Lower leg skin (tissue), 4 donors: ENCODE data around the gene CPNE8. TPM values are rescaled to one million over a fixed set of nuclear protein-coding genes. Genes with fewer than 3 reads are reported as not detected.

Source experiments
- DNase-seq, 2 donors: peaks; one replicate each; pipeline ENCODE4 v3.0.0-alpha.2; 2019; ENCODE audit warnings: low spot score in 2 of 2
- H3K4me3 ChIP-seq: fragments of 200-600 bp; sonication (generic); 2 replicates; pipeline ENCODE4 v1.5.1; 2017; ENCODE audit warnings: mild to moderate bottlenecking, low read depth; ENCODE audit not compliant: poor library complexity, severe bottlenecking
- POLR2A ChIP-seq, 2 donors: fragments of 450-650 bp; IDR thresholded peaks; one replicate each; pipeline ENCODE4 v1.6.1; 2016 to 2017; ENCODE audit warnings: antibody characterized with exemption in 2 of 2, mild to moderate bottlenecking in 1 of 2, moderate library complexity in 1 of 2
- WGBS, 2 donors: methylation state at CpG; one replicate each; pipeline ENCODE4 v1.1.5; 2018; 5-methylcytosine and 5-hydroxymethylcytosine counted together
- intact Hi-C: fragments of 100-400 bp; cut with DNase I; formaldehyde crosslinking; loops from one replicate; pipeline ENCODE4 v1.15.0; 2023; ENCODE audit warnings: low total_unique reads
- total RNA-seq, 4 donors: library from RNA; depleted of rRNA; stranded (reverse); fragments of >200 nt; gene quantifications; one replicate each; pipeline ENCODE4 v1.1.0, GENCODE V29; 2016
- TF ChIP-seq, protein P1 (sequence below), 3 donors: fragments of 450-650 bp; IDR thresholded peaks; one replicate each; pipeline ENCODE4 v1.5.1; 2016; ENCODE audit warnings: antibody characterized with exemption in 3 of 3, mild to moderate bottlenecking in 3 of 3, moderate library complexity in 2 of 3

CPNE8 gene
- total RNA-seq, 4 donors from 2014 or later = 8.0 to 20.2 (median 9.1) TPM

DNA sequence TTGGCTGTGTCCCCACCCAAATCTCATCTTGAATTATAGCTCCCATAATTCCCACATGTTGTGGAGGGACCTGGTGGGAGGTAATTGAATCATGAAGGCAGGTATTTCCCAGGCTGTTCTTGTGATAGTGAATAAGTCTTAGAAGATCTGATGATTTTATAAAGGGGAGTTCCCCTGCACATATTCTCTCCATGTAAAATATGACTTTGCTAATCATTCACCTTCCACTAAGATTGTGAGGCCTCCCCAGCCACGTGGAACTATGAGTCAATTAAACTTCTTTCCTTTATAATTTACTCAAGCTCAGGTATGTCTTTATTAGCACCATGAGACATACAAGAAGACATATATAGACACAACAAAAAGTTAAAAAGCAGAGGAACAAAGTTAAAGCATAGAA is 120.0 kb downstream of the CPNE8 start:
- 56 to 76% methylated on average over 1 of the region's 1 CpG for WGBS, 2 donors
- intact Hi-C loops = no loop called here
- DNase-seq = no peak
- no peak for TF ChIP-seq POLR2A (IDR thresholded peaks at IDR 0.05)
- TF ChIP-seq, protein P1, sequence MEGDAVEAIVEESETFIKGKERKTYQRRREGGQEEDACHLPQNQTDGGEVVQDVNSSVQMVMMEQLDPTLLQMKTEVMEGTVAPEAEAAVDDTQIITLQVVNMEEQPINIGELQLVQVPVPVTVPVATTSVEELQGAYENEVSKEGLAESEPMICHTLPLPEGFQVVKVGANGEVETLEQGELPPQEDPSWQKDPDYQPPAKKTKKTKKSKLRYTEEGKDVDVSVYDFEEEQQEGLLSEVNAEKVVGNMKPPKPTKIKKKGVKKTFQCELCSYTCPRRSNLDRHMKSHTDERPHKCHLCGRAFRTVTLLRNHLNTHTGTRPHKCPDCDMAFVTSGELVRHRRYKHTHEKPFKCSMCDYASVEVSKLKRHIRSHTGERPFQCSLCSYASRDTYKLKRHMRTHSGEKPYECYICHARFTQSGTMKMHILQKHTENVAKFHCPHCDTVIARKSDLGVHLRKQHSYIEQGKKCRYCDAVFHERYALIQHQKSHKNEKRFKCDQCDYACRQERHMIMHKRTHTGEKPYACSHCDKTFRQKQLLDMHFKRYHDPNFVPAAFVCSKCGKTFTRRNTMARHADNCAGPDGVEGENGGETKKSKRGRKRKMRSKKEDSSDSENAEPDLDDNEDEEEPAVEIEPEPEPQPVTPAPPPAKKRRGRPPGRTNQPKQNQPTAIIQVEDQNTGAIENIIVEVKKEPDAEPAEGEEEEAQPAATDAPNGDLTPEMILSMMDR (IDR thresholded peaks at IDR 0.05) = no peak
- H3K4me3 ChIP-seq = no peak overlapping the region

DNA sequence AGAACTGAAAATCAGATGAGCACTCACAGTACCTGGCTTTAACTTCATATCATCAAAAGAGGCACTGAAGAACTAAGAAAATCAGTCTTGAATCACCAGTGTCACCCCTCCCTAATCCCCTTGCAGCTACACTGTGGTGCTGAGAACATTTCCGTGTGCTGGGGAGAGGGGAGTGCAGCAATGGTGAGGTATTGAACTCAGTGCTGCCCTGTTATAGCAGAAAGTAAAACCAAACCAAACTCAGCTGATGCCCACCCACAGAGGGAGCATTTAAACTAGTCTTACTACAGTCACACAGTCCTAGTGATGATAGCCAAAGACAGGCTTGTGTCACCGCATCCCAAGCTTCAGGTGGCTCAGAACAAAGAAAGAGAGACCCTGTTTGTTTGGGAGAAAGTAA is 122.1 kb downstream of the CPNE8 start:
- DNase-seq = no peak
- 63 to 67% methylated on average over 2 of the region's 2 CpGs for WGBS, 2 donors
- TF ChIP-seq, protein P1 (IDR thresholded peaks at IDR 0.05) = no peak
- H3K4me3 ChIP-seq = no peak overlapping the region
- intact Hi-C loops = no loop called here

DNA sequence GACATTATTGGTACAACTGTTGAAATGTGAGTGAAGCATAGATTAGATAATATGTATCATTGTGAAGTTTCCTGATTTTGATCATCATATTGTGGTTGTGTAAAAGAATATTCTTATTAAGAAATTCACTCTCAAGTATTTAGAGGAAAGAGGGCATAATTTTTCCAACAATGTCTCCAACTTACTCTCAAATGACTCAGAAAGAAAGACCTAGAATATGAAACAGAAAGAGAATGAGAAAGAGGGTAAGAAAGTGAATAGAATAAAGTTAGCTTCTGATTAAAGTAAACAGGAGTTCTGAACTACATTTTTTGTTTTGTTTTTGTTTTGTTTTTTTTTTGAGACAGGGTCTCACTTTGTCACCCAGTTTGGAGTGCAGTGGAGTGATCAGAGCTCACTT is 123.0 kb downstream of the CPNE8 start:
- intact Hi-C loops = no loop called here
- no peak overlapping the region for H3K4me3 ChIP-seq
- no peak for TF ChIP-seq POLR2A (IDR thresholded peaks at IDR 0.05)
- TF ChIP-seq, protein P1 (IDR thresholded peaks at IDR 0.05) = no peak
- DNase-seq = no peak

DNA sequence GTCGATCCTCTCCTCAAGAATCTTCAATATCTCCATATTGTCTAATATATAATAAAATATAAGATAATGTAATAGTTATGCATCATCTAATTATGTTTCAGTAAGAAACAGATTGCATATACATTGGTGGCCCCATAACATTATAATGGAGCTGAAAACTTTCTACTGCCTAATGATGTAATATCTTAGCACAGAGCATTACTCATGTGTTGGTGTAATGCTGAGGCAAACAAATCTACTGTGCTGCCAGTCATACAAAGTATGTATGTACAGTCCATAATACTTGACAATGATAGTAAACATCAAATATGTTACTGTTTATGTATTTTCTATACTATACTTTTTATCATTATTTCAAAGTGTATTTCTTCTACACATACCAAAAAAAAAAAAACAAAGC is 128.7 kb downstream of the CPNE8 start:
- no peak overlapping the region for H3K4me3 ChIP-seq
- DNase-seq = no peak
- intact Hi-C loops = no loop called here
- TF ChIP-seq POLR2A (IDR thresholded peaks at IDR 0.05) = no peak
- TF ChIP-seq, protein P1 (IDR thresholded peaks at IDR 0.05) = no peak
- WGBS, 2 donors = 97% methylated on average over 1 of the region's 1 CpG

DNA sequence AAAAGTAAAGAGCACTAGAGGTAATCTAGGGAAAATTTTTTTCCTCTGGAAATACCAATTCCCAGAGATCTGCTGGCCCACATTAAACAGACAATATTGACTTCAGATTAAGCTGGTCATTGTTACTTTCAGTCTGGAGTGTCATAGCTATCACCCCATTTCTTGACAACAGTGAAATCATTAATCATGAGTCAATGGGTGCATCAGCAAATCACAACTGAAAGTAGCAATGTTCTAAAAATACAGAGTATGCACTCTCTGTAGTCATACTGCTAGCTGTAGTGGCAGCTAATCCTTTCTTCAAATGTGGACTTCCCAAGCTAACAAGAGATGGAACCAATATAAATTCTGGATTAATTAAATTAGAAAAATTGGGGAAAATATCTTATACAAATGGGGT is 129.9 kb downstream of the CPNE8 start:
- no peak for TF ChIP-seq POLR2A (IDR thresholded peaks at IDR 0.05)
- TF ChIP-seq, protein P1 (IDR thresholded peaks at IDR 0.05) = no peak
- DNase-seq = no peak
- intact Hi-C loops = no loop called here
- H3K4me3 ChIP-seq = no peak overlapping the region

DNA sequence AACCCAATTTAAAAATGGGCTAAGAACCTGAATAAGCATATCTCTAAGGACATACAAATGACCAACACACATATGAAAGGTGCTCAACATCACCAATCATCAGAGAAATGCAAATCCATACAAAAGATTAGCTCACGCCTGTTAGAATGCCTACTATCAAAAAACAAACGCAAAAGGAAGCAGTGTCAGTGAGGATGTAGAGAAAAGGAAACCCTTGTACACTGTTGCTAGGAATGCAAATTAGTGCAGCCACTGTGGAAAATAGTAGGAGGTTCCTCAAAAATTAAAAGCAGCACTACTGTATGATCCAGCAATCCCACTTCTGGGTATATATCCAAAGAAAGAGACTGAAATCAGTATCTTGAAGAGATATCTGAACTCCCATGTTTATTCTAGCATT is 133.0 kb downstream of the CPNE8 start:
- H3K4me3 ChIP-seq = no peak overlapping the region
- TF ChIP-seq POLR2A (IDR thresholded peaks at IDR 0.05) = no peak
- TF ChIP-seq, protein P1 (IDR thresholded peaks at IDR 0.05) = no peak
- no peak for DNase-seq
- WGBS, 2 donors = 81 to 91% methylated on average over 2 of the region's 2 CpGs
- intact Hi-C loops = no loop called here
